SK-N-SH (cell line): Measurements from ENCODE around the gene OR2B2.

Experiments used
- CTCF ChIP-seq: fragments of 200-600 bp; sonication (generic); IDR thresholded peaks from 2 replicates; pipeline ENCODE4 v1.6.1; 2017; ENCODE audit warnings: antibody characterized with exemption, mild to moderate bottlenecking, moderate library complexity
- EP300 ChIP-seq, 2 experiments: IDR thresholded peaks; 2 replicates each; pipeline versions ENCODE4 v1.4.0 to v1.6.1; 2012; ENCODE audit warnings: borderline replicate concordance in 1 of 2, low read depth in 1 of 2, low read length in 1 of 2
- FOXJ3 ChIP-seq: sonication (generic); formaldehyde crosslinking; IDR thresholded peaks from 2 replicates; pipeline ENCODE4 v1.5.1; 2020; ENCODE audit warnings: mild to moderate bottlenecking, missing genetic modification reagents
- NFIC ChIP-seq: IDR thresholded peaks from 2 replicates; pipeline ENCODE4 v1.4.0; 2012; ENCODE audit warnings: borderline replicate concordance
- POLR2AphosphoS5 ChIP-seq: IDR thresholded peaks from 2 replicates; pipeline ENCODE4 v1.6.1; 2012; ENCODE audit warnings: low read depth, low read length
- REST ChIP-seq: IDR thresholded peaks from 2 replicates; pipeline ENCODE4 v1.6.1; 2012; ENCODE audit warnings: mild to moderate bottlenecking, low read depth, low read length, moderate library complexity
- RXRA ChIP-seq: IDR thresholded peaks from 2 replicates; pipeline ENCODE4 v1.4.0; 2012; ENCODE audit warnings: low read depth, mild to moderate bottlenecking, borderline replicate concordance
- SIN3A ChIP-seq: IDR thresholded peaks from 2 replicates; pipeline ENCODE4 v1.6.1; 2012; ENCODE audit warnings: low read depth, mild to moderate bottlenecking, low read length, moderate library complexity, borderline replicate concordance

DNA sequence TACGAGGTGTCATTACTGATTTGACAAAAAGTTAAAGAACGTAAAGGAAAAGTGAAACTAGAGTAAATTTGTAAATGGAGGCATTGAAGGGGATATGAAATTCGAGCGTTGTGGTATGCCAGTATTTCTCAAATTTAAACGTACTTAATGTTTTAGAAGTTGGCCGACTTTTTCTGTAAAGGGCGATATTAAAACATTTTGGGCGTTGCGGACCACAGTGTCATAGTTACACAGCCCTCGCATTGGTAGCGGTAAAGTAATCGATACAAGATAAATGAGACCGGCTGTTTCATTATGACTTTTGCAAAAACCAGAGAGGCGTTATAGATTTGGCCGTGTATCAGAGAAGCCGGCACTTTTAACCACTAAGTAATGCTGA is 39.6 kb downstream of the OR2B2 start:
- TF ChIP-seq REST (no peak), CTCF (no peak), SIN3A (no peak), RXRA (no peak), NFIC (no peak), FOXJ3 (CRISPR knock-in tag) (no peak), EP300 (IDR thresholded peaks at IDR 0.05; ENCODE audit: borderline replicate concordance in 1 of 2, low read depth in 1 of 2, low read length in 1 of 2) (no peak), POLR2AphosphoS5 (no peak)
